Panc1 (cell line): ENCODE data around the gene BHLHE23. TPM values are rescaled to one million over a fixed set of nuclear protein-coding genes. Genes with fewer than 3 reads are reported as not detected.

ENCODE experiments used
- ATAC-seq: fragments of 200-7000 bp; cut with Tn5 transposase; 2 replicates; pipeline ENCODE4 v1.9.1; 2020; ENCODE audit warnings: mild to moderate bottlenecking, moderate library complexity
- BruUV-seq: library from RNA; stranded (reverse); fragments of 400-500 nt; replicated peaks from 2 replicates; lab custom pipeline; 2021; lab: Mats Ljungman, UMichigan
- CTCF ChIA-PET: fragments of 300-600 bp; sonication (Branson Sonifier 250); formaldehyde crosslinking; loops from one replicate; lab custom pipeline; 2022; ENCODE audit warnings: antibody characterized with exemption; lab: Charles Lee
- POLR2A ChIA-PET: fragments of 300-600 bp; sonication (Branson Sonifier 250); formaldehyde crosslinking; loops from one replicate; lab custom pipeline; 2022; ENCODE audit warnings: antibody characterized with exemption; lab: Charles Lee
- DNase-seq: peaks from one replicate; pipeline ENCODE4 v3.0.0-alpha.2; 2010; ENCODE audit warnings: low read depth, low spot score
- H3K27ac ChIP-seq: 2 replicates; pipeline ENCODE4 v1.5.1; 2011; ENCODE audit warnings: mild to moderate bottlenecking, low read length, inconsistent platforms
- H3K27me3 ChIP-seq: fragments of 200-500 bp; sonication (Bioruptor generic); 2 replicates; pipeline ENCODE4 v1.6.0; 2014; ENCODE audit warnings: low read length, inconsistent platforms; ENCODE audit not compliant: control insufficient read depth, insufficient read depth
- H3K36me3 ChIP-seq: fragments of 200-500 bp; sonication (Bioruptor generic); 2 replicates; pipeline ENCODE4 v1.5.1; 2014; ENCODE audit warnings: inconsistent platforms, mild to moderate bottlenecking, low read length, moderate library complexity; ENCODE audit not compliant: control insufficient read depth, insufficient read depth
- H3K4me1 ChIP-seq: 2 replicates; pipeline ENCODE4 v1.5.1; 2011; ENCODE audit warnings: inconsistent platforms, mild to moderate bottlenecking, low read length, moderate library complexity; ENCODE audit not compliant: control insufficient read depth, insufficient read depth
- H3K4me3 ChIP-seq, 2 experiments: 2 replicates each; pipeline ENCODE4 v1.5.1; 2011 to 2012; ENCODE audit warnings: low read depth in 2 of 2, low read length in 2 of 2, mild to moderate bottlenecking in 2 of 2, inconsistent platforms in 1 of 2, moderate library complexity in 1 of 2
- H3K9me3 ChIP-seq: fragments of 200-500 bp; sonication (Bioruptor generic); 2 replicates; pipeline ENCODE4 v1.5.1; 2014; ENCODE audit warnings: low read depth, mild to moderate bottlenecking, inconsistent platforms, low read length, moderate library complexity; ENCODE audit not compliant: control insufficient read depth, insufficient read depth
- CTCF ChIP-seq: fragments of 450-650 bp; IDR thresholded peaks from 2 replicates; pipeline ENCODE4 v1.5.1; 2017; ENCODE audit warnings: mild to moderate bottlenecking
- POLR2AphosphoS5 ChIP-seq: IDR thresholded peaks from 2 replicates; pipeline ENCODE4 v1.6.1; 2012; ENCODE audit warnings: mild to moderate bottlenecking, low read depth, low read length, moderate library complexity
- REST ChIP-seq, 2 experiments: IDR thresholded peaks; 2 replicates each; pipeline ENCODE4 v1.6.1; 2011 to 2012; ENCODE audit warnings: low read depth in 2 of 2, control low read depth in 1 of 2, low read length in 1 of 2, mild to moderate bottlenecking in 1 of 2, moderate library complexity in 1 of 2; ENCODE audit not compliant: insufficient read depth in 1 of 2
- SIN3A ChIP-seq: IDR thresholded peaks from 2 replicates; pipeline ENCODE4 v1.6.1; 2012; ENCODE audit warnings: low read depth, mild to moderate bottlenecking, low read length, moderate library complexity, borderline replicate concordance; ENCODE audit not compliant: insufficient read depth
- TCF7L2 ChIP-seq: IDR thresholded peaks from 2 replicates; pipeline ENCODE4 v1.6.1; 2011; ENCODE audit warnings: mild to moderate bottlenecking, low read depth, low read length, inconsistent platforms
- in situ Hi-C: cut with HindIII; loops from 2 replicates; pipeline ENCODE4 v1.10.0; 2016; ENCODE audit warnings: low sequenced_read_pairs, low pct_unique_long_range_greater_than_20kb
- intact Hi-C: fragments of 100-400 bp; cut with micrococcal nuclease; formaldehyde crosslinking; loops from one replicate; pipeline ENCODE4 v1.10.0; 2022; ENCODE audit not compliant: unreplicated experiment
- total RNA-seq: library from RNA; stranded (reverse); gene quantifications from one replicate; pipeline ENCODE4 v1.2.1, GENCODE V29; 2021; ENCODE audit not compliant: unreplicated experiment

The BHLHE23 gene
- total RNA-seq, 1 experiment from 2014 or later, result not detected

GRCh38 chr20:63024573-63025392 lies 18.0 kb upstream of the BHLHE23 start:
- TF ChIP-seq CTCF (no peak), TCF7L2 (no peak), SIN3A (no peak), REST (IDR thresholded peaks at IDR 0.05; ENCODE audit: insufficient read depth in 1 of 2, low read depth in 2 of 2, low read length in 1 of 2) (no peak), POLR2AphosphoS5 (no peak)
- no TSS peak for BruUV-seq
- Histone ChIP-seq H3K27ac (no peak overlapping the region), H3K4me1 (no peaks in the 10 kb centered on the region; the same call in 1 of the 2 replicates), H3K4me3 (no peak overlapping the region), H3K36me3 (no peaks in the 10 kb centered on the region), H3K27me3 (no peaks in the 10 kb centered on the region; the same call in 1 of the 2 replicates), H3K9me3 (no peaks in the 10 kb centered on the region)
- in situ Hi-C loops (no loop called here), intact Hi-C loops (no loop called here)
- no peak for ATAC-seq
- ChIA-PET CTCF (no interaction called here), POLR2A (interaction anchor here (0.6 kb wide), 1 partner anchor 11 kb away, joined by 6 read pairs; no protein-coding TSS in a partner anchor)
- no peak for DNase-seq

GRCh38 chr20:63023936-63024571 lies 17.3 kb upstream of the BHLHE23 start:
- H3K27me3 ChIP-seq, result no peaks in the 10 kb centered on the region; the same call in 1 of the 2 replicates
- in situ Hi-C loops, result no loop called here

More at GRCh38 chr20:63023936-63024571, 17.3 kb upstream of the BHLHE23 start:
- Histone ChIP-seq H3K4me1 (no peaks in the 10 kb centered on the region; the same call in 1 of the 2 replicates), H3K36me3 (no peaks in the 10 kb centered on the region), H3K27ac (no peak overlapping the region), H3K9me3 (no peaks in the 10 kb centered on the region), H3K4me3 (no peak overlapping the region)
- intact Hi-C loops, result no loop called here
- DNase-seq (no peak), ATAC-seq (no peak)
- ChIA-PET CTCF (no interaction called here), POLR2A (interaction anchor here (0.6 kb wide), 1 partner anchor 10 kb away, joined by 6 read pairs; no protein-coding TSS in a partner anchor)
- TF ChIP-seq REST (IDR thresholded peaks at IDR 0.05; ENCODE audit: insufficient read depth in 1 of 2, low read depth in 2 of 2, low read length in 1 of 2), result no peak
- no peak for TF ChIP-seq TCF7L2
- TF ChIP-seq POLR2AphosphoS5, result no peak
- TF ChIP-seq CTCF, result no peak
- no peak for TF ChIP-seq SIN3A
- no TSS peak for BruUV-seq
